WTC11 (cell line): ENCODE data around the gene WDR64. TPM values are rescaled to one million over a fixed set of nuclear protein-coding genes. Genes with fewer than 3 reads are reported as not detected.

ENCODE experiments used
- ATAC-seq: fragments of 200-7000 bp; cut with Tn5 transposase; 2 replicates; pipeline ENCODE4 v1.10.0; 2021; ENCODE audit warnings: mild to moderate bottlenecking, moderate library complexity
- CTCF ChIA-PET: fragments of 300-600 bp; sonication (Branson Sonifier 250); formaldehyde crosslinking; loops from one replicate; lab custom pipeline; 2021; ENCODE audit warnings: antibody characterized with exemption; lab: Charles Lee
- POLR2A ChIA-PET: fragments of 350-600 bp; sonication (Branson Sonifier 250); formaldehyde crosslinking; loops from one replicate; lab custom pipeline; 2021; ENCODE audit warnings: antibody characterized with exemption; lab: Charles Lee
- DNase-seq: peaks from one replicate; pipeline ENCODE4 v3.0.0; 2021; ENCODE audit warnings: low spot score
- H3K27ac Mint-ChIP-seq: 2 replicates; pipeline ENCODE4 v1.8.0; 2021; ENCODE audit warnings: mixed read lengths
- H3K27me3 Mint-ChIP-seq: 2 replicates; pipeline ENCODE4 v1.8.0; 2021; ENCODE audit warnings: low read depth, mild to moderate bottlenecking, moderate library complexity, mixed read lengths
- H3K36me3 Mint-ChIP-seq: 2 replicates; pipeline ENCODE4 v1.8.0; 2021; ENCODE audit warnings: mixed read lengths
- H3K4me1 Mint-ChIP-seq: 2 replicates; pipeline ENCODE4 v1.8.0; 2022; ENCODE audit warnings: mixed read lengths
- H3K4me3 Mint-ChIP-seq: 2 replicates; pipeline ENCODE4 v1.8.0; 2021; ENCODE audit warnings: mild to moderate bottlenecking, moderate library complexity, mixed read lengths
- H3K9me3 Mint-ChIP-seq: 2 replicates; pipeline ENCODE4 v1.8.0; 2021; ENCODE audit warnings: mixed read lengths
- ATF1 ChIP-seq: sonication (generic); formaldehyde crosslinking; IDR thresholded peaks from 2 replicates; pipeline ENCODE4 v1.8.1; 2023; ENCODE audit warnings: mild to moderate bottlenecking, moderate library complexity, missing genetic modification reagents
- CBFB ChIP-seq: sonication (generic); formaldehyde crosslinking; IDR thresholded peaks from 2 replicates; pipeline ENCODE4 v1.8.1; 2022; ENCODE audit warnings: mild to moderate bottlenecking, low read depth, missing genetic modification reagents
- ETV6 ChIP-seq: sonication (generic); formaldehyde crosslinking; IDR thresholded peaks from 2 replicates; pipeline ENCODE4 v1.8.1; 2022; ENCODE audit warnings: mild to moderate bottlenecking, missing genetic modification reagents
- FOXJ3 ChIP-seq: sonication (generic); formaldehyde crosslinking; IDR thresholded peaks from 2 replicates; pipeline ENCODE4 v1.9.0; 2021; ENCODE audit warnings: missing genetic modification reagents, mild to moderate bottlenecking, borderline replicate concordance
- FOXP1 ChIP-seq: sonication (generic); formaldehyde crosslinking; IDR thresholded peaks from 2 replicates; pipeline ENCODE4 v1.8.0; 2022; ENCODE audit warnings: missing genetic modification reagents, mild to moderate bottlenecking, moderate library complexity, borderline replicate concordance
- GABPB1 ChIP-seq: sonication (generic); formaldehyde crosslinking; IDR thresholded peaks from 2 replicates; pipeline ENCODE4 v1.8.1; 2023; ENCODE audit warnings: mild to moderate bottlenecking, missing genetic modification reagents
- NR1H2 ChIP-seq: sonication (generic); formaldehyde crosslinking; IDR thresholded peaks from 2 replicates; pipeline ENCODE4 v1.9.0; 2021; ENCODE audit warnings: mild to moderate bottlenecking, moderate library complexity, missing genetic modification reagents
- OVOL2 ChIP-seq: fragments of 250-450 bp; sonication (Bioruptor Pico); IDR thresholded peaks from 2 replicates; pipeline ENCODE4 v1.9.0; 2021; ENCODE audit warnings: mild to moderate bottlenecking, borderline replicate concordance
- PRRX2 ChIP-seq: fragments of 250-450 bp; sonication (Bioruptor Pico); IDR thresholded peaks from 2 replicates; pipeline ENCODE4 v1.8.0; 2021; ENCODE audit warnings: mild to moderate bottlenecking
- SMAD4 ChIP-seq: sonication (generic); formaldehyde crosslinking; IDR thresholded peaks from 2 replicates; pipeline ENCODE4 v1.8.0; 2022; ENCODE audit warnings: mild to moderate bottlenecking, missing genetic modification reagents
- SP1 ChIP-seq: sonication (generic); formaldehyde crosslinking; conservative IDR thresholded peaks from 2 replicates; pipeline ENCODE4 v1.8.1; 2022; ENCODE audit warnings: missing genetic modification reagents
- TEAD4 ChIP-seq: sonication (generic); formaldehyde crosslinking; IDR thresholded peaks from 2 replicates; pipeline ENCODE4 v1.8.0; 2022; ENCODE audit warnings: mild to moderate bottlenecking, missing genetic modification reagents
- ZBTB21 ChIP-seq: sonication (generic); formaldehyde crosslinking; IDR thresholded peaks from 2 replicates; pipeline ENCODE4 v1.8.1; 2023; ENCODE audit warnings: mild to moderate bottlenecking, missing genetic modification reagents, borderline replicate concordance
- ZNF396 ChIP-seq: fragments of 250-450 bp; sonication (Bioruptor Pico); IDR thresholded peaks from 2 replicates; pipeline ENCODE4 v1.8.0; 2021; ENCODE audit warnings: mild to moderate bottlenecking, moderate library complexity, borderline replicate concordance
- ZNF416 ChIP-seq: fragments of 250-450 bp; sonication (Bioruptor Pico); IDR thresholded peaks from 2 replicates; pipeline ENCODE4 v1.9.0; 2021; ENCODE audit warnings: mild to moderate bottlenecking, inconsistent platforms
- ZNF423 ChIP-seq: fragments of 250-450 bp; sonication (Bioruptor Pico); IDR thresholded peaks from 2 replicates; pipeline ENCODE4 v2.1.2; 2022; ENCODE audit warnings: mild to moderate bottlenecking, moderate library complexity
- ZNF671 ChIP-seq: fragments of 250-450 bp; sonication (Bioruptor Pico); IDR thresholded peaks from 2 replicates; pipeline ENCODE4 v1.8.0; 2021; ENCODE audit warnings: mild to moderate bottlenecking
- total RNA-seq: library from RNA; stranded (reverse); gene quantifications from 3 replicates; pipeline ENCODE4 v1.2.3, GENCODE V29; 2021
- TF ChIP-seq, protein P1 (sequence below): sonication (generic); formaldehyde crosslinking; IDR thresholded peaks from 2 replicates; pipeline ENCODE4 v1.8.0; 2022; ENCODE audit warnings: mild to moderate bottlenecking, missing genetic modification reagents
- TF ChIP-seq, protein P2 (sequence below): sonication (generic); formaldehyde crosslinking; IDR thresholded peaks from 2 replicates; pipeline ENCODE4 v1.8.0; 2022; ENCODE audit warnings: missing genetic modification reagents
- TF ChIP-seq, protein P3 (sequence below): sonication (generic); formaldehyde crosslinking; IDR thresholded peaks from 2 replicates; pipeline ENCODE4 v1.8.0; 2023; ENCODE audit warnings: mild to moderate bottlenecking, missing genetic modification reagents
- TF ChIP-seq, protein P4 (sequence below): fragments of 250-450 bp; sonication (Bioruptor Pico); IDR thresholded peaks from 2 replicates; pipeline ENCODE4 v2.1.2; 2022; ENCODE audit warnings: mild to moderate bottlenecking, moderate library complexity

WDR64 gene
- total RNA-seq, 1 experiment from 2014 or later = not detected

DNA sequence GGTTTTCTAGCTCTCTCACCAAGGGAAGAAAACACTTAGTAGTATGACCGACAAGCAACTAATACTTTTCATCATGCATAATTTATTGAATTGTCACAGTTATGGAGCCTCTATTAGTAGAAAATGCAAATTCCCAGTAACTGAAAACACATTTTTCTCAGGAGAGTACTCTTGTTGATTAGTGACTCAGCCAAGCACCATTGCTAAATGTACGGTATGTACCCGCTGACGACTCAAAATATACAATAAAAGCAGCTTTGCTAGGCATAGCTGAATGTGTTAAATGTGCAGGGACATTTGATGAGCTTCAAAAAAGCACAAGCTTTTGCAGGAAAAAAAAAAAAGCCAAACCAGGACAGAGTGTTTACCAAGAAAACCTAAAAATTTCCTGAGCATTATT is 63.9 kb downstream of the WDR64 start:
- ATAC-seq = no peak
- no peaks in the 10 kb centered on the region for H3K36me3 Mint-ChIP-seq
- no peak for TF ChIP-seq FOXP1 (CRISPR knock-in tag)
- TF ChIP-seq, protein P1, sequence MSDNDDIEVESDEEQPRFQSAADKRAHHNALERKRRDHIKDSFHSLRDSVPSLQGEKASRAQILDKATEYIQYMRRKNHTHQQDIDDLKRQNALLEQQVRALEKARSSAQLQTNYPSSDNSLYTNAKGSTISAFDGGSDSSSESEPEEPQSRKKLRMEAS (CRISPR knock-in tag) = no peak
- TF ChIP-seq CBFB = no peak
- TF ChIP-seq, protein P2, sequence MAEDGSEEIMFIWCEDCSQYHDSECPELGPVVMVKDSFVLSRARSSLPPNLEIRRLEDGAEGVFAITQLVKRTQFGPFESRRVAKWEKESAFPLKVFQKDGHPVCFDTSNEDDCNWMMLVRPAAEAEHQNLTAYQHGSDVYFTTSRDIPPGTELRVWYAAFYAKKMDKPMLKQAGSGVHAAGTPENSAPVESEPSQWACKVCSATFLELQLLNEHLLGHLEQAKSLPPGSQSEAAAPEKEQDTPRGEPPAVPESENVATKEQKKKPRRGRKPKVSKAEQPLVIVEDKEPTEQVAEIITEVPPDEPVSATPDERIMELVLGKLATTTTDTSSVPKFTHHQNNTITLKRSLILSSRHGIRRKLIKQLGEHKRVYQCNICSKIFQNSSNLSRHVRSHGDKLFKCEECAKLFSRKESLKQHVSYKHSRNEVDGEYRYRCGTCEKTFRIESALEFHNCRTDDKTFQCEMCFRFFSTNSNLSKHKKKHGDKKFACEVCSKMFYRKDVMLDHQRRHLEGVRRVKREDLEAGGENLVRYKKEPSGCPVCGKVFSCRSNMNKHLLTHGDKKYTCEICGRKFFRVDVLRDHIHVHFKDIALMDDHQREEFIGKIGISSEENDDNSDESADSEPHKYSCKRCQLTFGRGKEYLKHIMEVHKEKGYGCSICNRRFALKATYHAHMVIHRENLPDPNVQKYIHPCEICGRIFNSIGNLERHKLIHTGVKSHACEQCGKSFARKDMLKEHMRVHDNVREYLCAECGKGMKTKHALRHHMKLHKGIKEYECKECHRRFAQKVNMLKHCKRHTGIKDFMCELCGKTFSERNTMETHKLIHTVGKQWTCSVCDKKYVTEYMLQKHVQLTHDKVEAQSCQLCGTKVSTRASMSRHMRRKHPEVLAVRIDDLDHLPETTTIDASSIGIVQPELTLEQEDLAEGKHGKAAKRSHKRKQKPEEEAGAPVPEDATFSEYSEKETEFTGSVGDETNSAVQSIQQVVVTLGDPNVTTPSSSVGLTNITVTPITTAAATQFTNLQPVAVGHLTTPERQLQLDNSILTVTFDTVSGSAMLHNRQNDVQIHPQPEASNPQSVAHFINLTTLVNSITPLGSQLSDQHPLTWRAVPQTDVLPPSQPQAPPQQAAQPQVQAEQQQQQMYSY (CRISPR knock-in tag) = no peak
- TF ChIP-seq ATF1 (CRISPR knock-in tag) = no peak
- no peak for TF ChIP-seq OVOL2 (CRISPR knock-in tag)
- TF ChIP-seq, protein P3, sequence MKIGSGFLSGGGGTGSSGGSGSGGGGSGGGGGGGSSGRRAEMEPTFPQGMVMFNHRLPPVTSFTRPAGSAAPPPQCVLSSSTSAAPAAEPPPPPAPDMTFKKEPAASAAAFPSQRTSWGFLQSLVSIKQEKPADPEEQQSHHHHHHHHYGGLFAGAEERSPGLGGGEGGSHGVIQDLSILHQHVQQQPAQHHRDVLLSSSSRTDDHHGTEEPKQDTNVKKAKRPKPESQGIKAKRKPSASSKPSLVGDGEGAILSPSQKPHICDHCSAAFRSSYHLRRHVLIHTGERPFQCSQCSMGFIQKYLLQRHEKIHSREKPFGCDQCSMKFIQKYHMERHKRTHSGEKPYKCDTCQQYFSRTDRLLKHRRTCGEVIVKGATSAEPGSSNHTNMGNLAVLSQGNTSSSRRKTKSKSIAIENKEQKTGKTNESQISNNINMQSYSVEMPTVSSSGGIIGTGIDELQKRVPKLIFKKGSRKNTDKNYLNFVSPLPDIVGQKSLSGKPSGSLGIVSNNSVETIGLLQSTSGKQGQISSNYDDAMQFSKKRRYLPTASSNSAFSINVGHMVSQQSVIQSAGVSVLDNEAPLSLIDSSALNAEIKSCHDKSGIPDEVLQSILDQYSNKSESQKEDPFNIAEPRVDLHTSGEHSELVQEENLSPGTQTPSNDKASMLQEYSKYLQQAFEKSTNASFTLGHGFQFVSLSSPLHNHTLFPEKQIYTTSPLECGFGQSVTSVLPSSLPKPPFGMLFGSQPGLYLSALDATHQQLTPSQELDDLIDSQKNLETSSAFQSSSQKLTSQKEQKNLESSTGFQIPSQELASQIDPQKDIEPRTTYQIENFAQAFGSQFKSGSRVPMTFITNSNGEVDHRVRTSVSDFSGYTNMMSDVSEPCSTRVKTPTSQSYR = no peak
- no peak for TF ChIP-seq ZNF423 (CRISPR knock-in tag)
- no peak for TF ChIP-seq SP1
- no peak for TF ChIP-seq ETV6
- TF ChIP-seq, protein P4, sequence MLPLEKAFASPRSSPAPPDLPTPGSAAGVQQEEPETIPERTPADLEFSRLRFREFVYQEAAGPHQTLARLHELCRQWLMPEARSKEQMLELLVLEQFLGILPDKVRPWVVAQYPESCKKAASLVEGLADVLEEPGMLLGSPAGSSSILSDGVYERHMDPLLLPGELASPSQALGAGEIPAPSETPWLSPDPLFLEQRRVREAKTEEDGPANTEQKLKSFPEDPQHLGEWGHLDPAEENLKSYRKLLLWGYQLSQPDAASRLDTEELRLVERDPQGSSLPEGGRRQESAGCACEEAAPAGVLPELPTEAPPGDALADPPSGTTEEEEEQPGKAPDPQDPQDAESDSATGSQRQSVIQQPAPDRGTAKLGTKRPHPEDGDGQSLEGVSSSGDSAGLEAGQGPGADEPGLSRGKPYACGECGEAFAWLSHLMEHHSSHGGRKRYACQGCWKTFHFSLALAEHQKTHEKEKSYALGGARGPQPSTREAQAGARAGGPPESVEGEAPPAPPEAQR (CRISPR knock-in tag) = no peak
- no peak for TF ChIP-seq NR1H2 (CRISPR knock-in tag)
- TF ChIP-seq ZBTB21 = no peak
- no peak for TF ChIP-seq TEAD4 (CRISPR knock-in tag)
- no peak for TF ChIP-seq ZNF396
- no peak for TF ChIP-seq GABPB1 (CRISPR knock-in tag)
- TF ChIP-seq SMAD4 (CRISPR knock-in tag) = no peak
- TF ChIP-seq ZNF671 (CRISPR knock-in tag) = no peak
- TF ChIP-seq PRRX2 (CRISPR knock-in tag) = no peak
- no peak for TF ChIP-seq ZNF416 (CRISPR knock-in tag)
- TF ChIP-seq, all 79 proteins: peak for 0
- H3K4me3 Mint-ChIP-seq = no peak overlapping the region
- ChIA-PET POLR2A (no interaction called here), CTCF (no interaction called here)
- no peak for DNase-seq
- H3K4me1 Mint-ChIP-seq = no peaks in the 10 kb centered on the region
- no peaks in the 10 kb centered on the region for H3K9me3 Mint-ChIP-seq
- no peaks in the 10 kb centered on the region for H3K27me3 Mint-ChIP-seq
- no peak overlapping the region for H3K27ac Mint-ChIP-seq

DNA sequence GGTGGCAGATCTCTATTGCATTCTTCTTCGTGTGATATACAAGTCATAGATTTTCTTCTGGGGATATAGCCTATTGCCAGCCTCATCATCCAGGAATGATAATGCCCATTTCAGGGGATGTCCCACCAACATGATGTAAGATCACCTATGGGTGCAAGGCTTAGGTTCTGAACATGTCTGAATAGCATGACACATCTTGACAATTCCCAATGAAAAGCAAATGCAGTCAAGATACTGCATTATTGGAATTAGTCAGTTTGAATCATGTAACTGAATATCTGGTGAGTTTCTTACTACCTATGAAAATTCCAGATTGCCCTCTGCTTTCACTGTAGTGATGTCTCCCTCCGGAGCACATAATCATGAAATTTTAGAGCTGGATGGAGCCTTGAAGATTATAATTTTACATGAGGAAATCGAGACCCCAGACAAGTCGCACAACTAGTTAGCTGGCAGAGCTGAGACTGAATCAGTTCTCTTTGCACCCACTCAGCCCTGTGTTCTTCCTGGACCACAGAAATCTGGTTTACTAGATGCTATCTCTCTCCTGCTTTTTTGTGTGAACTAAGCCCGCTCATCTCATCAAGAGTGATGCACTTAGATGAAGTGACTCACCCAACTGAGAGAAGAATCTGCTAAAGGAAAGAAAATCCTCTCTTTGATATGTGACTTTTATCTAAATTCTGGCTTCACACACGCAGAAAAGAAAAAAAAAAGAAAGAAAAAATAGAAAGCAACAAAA is 65.0 kb downstream of the WDR64 start:
- H3K4me1 Mint-ChIP-seq = no peaks in the 10 kb centered on the region
- no peak overlapping the region for H3K4me3 Mint-ChIP-seq
- CTCF ChIA-PET = no interaction called here
- POLR2A ChIA-PET = no interaction called here
- TF ChIP-seq ATF1 (CRISPR knock-in tag) (no peak), FOXJ3 (CRISPR knock-in tag) (no peak)
- ATAC-seq (no peak), DNase-seq (no peak)
- no peaks in the 10 kb centered on the region for H3K36me3 Mint-ChIP-seq
- H3K9me3 Mint-ChIP-seq = no peaks in the 10 kb centered on the region
- no peak overlapping the region for H3K27ac Mint-ChIP-seq
- no peaks in the 10 kb centered on the region for H3K27me3 Mint-ChIP-seq
